Posterior vena cava (tissue), 2 donors: ENCODE results near the gene BCAM. TPM values are rescaled to one million over a fixed set of nuclear protein-coding genes. Genes with fewer than 3 reads are reported as not detected.

Source experiments
- DNase-seq: peaks from one replicate; pipeline ENCODE4 v3.0.0-alpha.2; 2020; ENCODE audit warnings: low spot score
- intact Hi-C, 2 donors: fragments of 100-400 bp; cut with DNase I; formaldehyde crosslinking; loops; one replicate each; pipeline versions ENCODE4 v1.14.1 to v1.14.2; 2022 to 2023
- total RNA-seq, 2 donors: library from RNA; stranded (reverse); fragmentation: NEBNext Ultra II Directional; extraction: Animal tissue kit (Norgen Biotek cat#: 25700); gene quantifications; one replicate each; pipeline ENCODE4 v1.2.1, GENCODE V29; 2021
- donor health status: DM: yes; HTN: yes; CAD: no.
- donor health status: DM: yes; HTN: yes; CAD: no.

BCAM gene
- total RNA-seq, 2 donors from 2014 or later = 49.6 to 53.8 TPM

GRCh38 chr19:44785993-44786392, 22.9 kb upstream of the BCAM start:
- intact Hi-C loops = no loop called here
- no peak for DNase-seq

DNA sequence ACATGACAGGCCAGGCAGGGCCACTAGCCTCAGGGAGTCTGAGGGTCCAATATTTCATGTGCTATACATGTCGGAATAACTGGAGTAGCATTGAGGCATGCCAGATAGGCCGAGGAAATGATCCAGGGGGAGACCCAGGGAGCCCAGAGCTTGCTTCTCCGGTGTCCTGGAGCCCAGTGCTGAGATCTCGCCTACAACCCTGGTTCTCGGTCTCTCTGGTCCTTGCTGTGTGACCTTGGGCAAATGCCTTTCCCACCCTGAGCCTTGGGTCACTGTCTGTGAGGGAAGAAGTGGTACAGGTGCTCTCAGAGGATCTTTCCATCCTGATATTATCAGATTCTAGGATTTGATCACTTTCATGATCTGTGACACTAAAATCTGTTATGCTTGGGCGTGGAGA, 19.9 kb upstream of the BCAM start:
- intact Hi-C loops = no loop called here
- no peak for DNase-seq

GRCh38 chr19:44789943-44790483, 18.9 kb upstream of the BCAM start:
- intact Hi-C loops = loop anchor here in 1 of 2 donors (1.0 kb wide), 1 partner anchor 49 kb away; no protein-coding TSS in a partner anchor

GRCh38 chr19:44792281-44792680, 16.6 kb upstream of the BCAM start:
- DNase-seq = no peak
- intact Hi-C loops = no loop called here

More at GRCh38 chr19:44789943-44790483, 18.9 kb upstream of the BCAM start:
- DNase-seq = no peak

GRCh38 chr19:44794610-44795009, 14.3 kb upstream of the BCAM start:
- DNase-seq = no peak
- intact Hi-C loops = no loop called here

DNA sequence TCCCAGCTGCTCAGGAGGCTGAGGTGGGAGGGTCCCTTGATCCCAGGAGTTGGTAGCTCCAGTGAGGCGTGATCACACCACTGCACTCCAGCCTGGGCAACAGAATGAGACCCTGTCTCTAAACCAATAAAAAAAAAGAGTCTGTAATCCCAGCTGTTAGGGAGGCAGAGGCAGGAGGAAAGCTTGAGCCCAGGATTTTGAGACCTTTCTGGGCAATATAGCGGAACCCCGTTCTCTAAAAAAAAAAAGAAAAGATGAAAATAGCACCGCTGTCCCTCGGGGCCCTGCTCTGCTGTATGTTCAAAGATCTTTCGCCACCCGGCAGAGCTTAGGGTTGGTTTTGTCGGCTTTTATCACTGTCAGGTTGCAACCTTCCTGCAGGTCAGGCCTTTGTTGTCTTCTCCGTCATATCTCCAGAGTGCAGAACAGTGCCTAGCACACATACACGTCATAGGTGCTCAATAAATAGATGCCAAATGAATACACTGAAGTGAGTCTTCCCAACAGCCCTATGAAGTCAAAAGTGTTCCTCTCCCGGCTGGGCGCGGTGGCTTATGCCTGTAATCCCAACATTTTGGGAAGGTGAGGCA, 13.4 kb upstream of the BCAM start:
- intact Hi-C loops = no loop called here
- no peak for DNase-seq

DNA sequence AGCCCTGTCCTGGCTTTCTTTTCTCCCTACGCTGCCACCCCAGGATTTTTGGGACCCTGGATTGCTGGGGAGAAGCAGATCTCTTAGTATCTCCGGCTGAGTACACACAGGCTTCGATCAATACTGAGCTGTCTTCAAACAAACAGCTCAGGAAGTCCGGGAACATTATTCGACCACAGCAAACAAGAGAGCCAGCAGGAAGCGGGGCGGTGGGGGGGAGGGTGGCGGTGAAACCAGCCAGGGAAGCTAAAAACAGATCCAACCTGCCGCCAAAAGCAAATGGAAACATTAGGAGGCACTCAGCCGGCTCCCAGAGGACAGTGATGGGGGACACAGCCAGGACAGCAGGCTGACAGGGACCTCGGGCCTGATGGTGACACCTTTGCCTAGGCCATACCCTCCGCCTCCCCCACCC, 12.2 kb upstream of the BCAM start:
- intact Hi-C loops = no loop called here
- no peak for DNase-seq

DNA sequence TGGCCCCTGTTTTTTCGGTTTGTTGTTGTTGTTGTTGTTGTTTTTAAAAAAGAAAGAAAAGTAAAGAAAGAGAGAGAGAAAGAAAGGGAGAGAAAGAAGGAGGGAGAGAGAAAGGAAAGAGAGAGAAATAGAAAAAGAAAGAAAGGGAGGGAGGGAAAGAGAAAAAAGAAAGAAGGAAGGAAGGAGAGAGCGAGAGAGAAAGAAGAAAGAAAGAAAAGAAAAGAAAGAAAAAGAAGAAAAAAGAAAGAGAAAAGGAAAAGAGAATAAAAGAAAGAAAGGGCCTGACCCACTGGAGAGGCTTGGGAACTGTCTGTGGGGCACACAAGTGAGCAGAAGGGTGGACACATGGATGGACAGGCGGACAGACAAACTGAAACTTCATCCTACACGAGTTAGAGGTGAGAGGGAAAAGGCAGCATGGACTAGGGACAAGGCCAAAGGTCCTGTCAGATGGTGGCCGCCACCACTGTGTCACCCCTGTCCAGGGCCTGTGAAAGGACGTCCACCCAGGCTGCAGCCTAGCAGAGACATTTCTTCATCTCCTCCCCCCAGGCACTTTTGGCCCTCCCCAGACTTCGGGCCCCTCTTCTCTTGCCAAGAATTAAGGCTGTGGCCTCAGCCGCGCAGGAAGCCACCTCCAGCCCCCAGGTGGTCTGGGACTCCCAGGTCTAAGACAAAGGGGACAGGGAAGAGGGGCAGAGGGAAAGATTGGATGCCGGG, 9.1 kb upstream of the BCAM start:
- intact Hi-C loops = loop anchor here in 1 of 2 donors (2.0 kb wide), 1 partner anchor 45 kb away; no protein-coding TSS in a partner anchor

GRCh38 chr19:44800461-44800860, 8.4 kb upstream of the BCAM start:
- intact Hi-C loops = no loop called here
- peak; percentile 95 for DNase-seq

More for the DNA sequence above, 9.1 kb upstream of the BCAM start:
- DNase-seq = no peak

DNA sequence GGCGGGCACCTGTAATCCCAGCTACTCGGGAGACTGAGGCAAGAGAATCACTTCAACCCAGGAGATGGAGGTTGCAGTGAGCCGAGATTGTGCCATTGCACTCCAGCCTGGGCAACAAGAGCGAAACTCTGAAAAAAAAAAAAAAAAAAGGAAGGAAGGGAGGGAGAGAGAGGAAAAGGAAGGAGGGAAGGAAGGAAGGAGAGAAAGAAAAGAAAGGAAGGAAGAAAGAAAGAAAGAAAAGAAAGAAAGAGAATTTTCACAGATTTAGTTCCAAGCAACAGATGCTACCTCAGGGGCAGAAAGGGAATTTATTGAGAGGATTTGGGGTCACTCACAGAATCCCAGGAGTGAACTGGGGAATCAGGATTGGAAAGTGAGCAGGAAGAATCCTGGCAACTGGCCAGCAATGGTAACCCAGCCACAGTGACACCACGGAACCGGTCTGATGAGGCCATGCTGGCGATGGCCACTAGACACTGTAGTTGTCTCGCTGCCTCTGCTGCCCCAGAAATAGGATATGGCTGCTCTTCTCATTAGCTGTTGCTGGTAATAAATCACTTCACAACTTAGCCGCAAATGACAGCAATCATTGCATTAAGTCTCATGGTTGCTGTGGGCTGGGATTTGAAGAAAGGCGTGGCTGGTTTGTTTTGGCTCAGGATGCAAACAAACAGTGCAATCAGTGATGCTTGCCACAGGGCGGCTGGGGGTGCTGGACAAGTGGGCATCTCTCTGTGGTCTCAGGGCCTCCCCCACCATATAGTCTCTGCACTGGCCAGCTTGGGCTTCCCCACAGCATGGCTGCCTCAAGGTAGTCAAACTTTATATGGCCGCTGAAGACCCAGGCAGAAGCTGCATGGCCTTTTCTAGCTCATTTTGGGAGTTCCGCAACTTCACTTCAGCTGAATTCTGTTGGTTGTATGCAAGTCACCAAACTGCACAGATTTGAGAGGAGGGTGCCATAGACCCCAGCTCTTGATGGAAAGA, 5.2 kb upstream of the BCAM start:
- intact Hi-C loops = no loop called here
- DNase-seq = no peak

- DNase-seq = no peak
- intact Hi-C loops = loop anchor here in 1 of 2 donors (5.0 kb wide), 1 partner anchor 36 kb away; no protein-coding TSS in a partner anchor
Measured at GRCh38 chr19:44806291-44806690, 2.6 kb upstream of the BCAM start.

GRCh38 chr19:44807162-44807561, 1.7 kb upstream of the BCAM start:
- DNase-seq = no peak
- intact Hi-C loops = loop anchor here in 1 of 2 donors (5.0 kb wide), 1 partner anchor 35 kb away; no protein-coding TSS in a partner anchor

DNA sequence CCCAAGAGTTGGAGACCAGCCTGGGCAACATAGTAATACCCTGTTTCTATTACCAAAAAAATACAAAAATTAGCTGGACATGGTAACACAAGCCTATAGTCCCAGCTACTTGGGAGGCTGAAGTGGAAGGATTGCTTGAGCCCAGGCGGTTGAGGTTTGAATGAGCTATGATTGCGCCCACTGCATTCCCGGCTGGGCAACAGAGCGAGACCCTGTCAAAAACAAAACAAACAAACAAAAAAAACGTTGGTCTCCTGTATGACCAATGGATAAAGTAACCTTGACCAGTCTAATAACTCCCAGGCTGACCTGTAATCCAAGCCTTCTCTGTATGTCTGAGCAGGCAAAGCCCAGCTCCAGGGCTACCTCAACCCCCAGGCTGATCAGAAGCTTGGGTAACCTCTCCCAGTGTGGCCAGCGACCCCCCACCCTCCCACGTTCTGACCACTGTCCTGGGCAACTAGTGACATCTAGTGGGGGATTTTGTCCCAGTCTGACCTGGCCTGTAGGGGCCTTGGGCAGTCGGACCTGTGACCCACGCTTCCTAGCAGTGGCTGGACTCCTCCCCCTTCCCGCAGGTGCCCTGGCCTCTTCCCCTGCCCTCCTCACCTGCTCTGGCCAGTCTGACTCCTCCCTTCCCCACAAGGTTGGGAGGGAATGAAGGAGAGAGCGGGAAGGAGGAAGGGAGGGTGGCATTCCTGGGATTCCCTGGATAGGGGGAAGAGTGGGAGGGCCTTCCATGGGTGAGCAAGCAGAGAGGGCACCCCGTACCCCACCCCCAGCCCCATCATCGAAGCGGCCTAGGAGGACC, 1.0 kb upstream of the BCAM start:
- DNase-seq = no peak
- intact Hi-C loops = loop anchor here in 1 of 2 donors (5.0 kb wide), 1 partner anchor 34 kb away; no protein-coding TSS in a partner anchor

- no peak for DNase-seq
- intact Hi-C loops = loop anchor here in 1 of 2 donors (5.0 kb wide), 1 partner anchor 33 kb away; no protein-coding TSS in a partner anchor
Measured at GRCh38 chr19:44809577-44810233, 802 bp downstream of the BCAM start.

- intact Hi-C loops = no loop called here
- DNase-seq = no peak
Measured at GRCh38 chr19:44810234-44811121, 1.6 kb downstream of the BCAM start.

GRCh38 chr19:44811122-44811419, 2.2 kb downstream of the BCAM start:
- DNase-seq = no peak
- intact Hi-C loops = no loop called here

- intact Hi-C loops = no loop called here
- no peak for DNase-seq
Measured at GRCh38 chr19:44812142-44812718, 3.3 kb downstream of the BCAM start.
